ES-I3 (cell line): ENCODE results near the gene CRYBG2.
"Not testable (repeated sequence)": the region's sequence is repeated elsewhere in the genome, so short reads cannot be mapped to it uniquely, and the experiment has no call there.

Experiments used
- H3K36me3 ChIP-seq: 2 replicates; pipeline ENCODE4 v1.6.1; 2013; ENCODE audit warnings: mild to moderate bottlenecking, low read length, control low read depth, moderate library complexity; ENCODE audit not compliant: insufficient read depth
- H3K4me1 ChIP-seq: 2 replicates; pipeline ENCODE4 v1.6.1; 2013; ENCODE audit warnings: mild to moderate bottlenecking, control low read depth, low read length; ENCODE audit not compliant: insufficient read depth
- H3K9ac ChIP-seq: 2 replicates; pipeline ENCODE4 v1.6.1; 2013; ENCODE audit warnings: low read depth, mild to moderate bottlenecking, low read length, moderate library complexity
- H3K9me3 ChIP-seq: 2 replicates; pipeline ENCODE4 v1.6.1; 2013; ENCODE audit warnings: mild to moderate bottlenecking, low read length, moderate library complexity; ENCODE audit not compliant: control insufficient read depth, insufficient read depth

CRYBG2 gene

DNA sequence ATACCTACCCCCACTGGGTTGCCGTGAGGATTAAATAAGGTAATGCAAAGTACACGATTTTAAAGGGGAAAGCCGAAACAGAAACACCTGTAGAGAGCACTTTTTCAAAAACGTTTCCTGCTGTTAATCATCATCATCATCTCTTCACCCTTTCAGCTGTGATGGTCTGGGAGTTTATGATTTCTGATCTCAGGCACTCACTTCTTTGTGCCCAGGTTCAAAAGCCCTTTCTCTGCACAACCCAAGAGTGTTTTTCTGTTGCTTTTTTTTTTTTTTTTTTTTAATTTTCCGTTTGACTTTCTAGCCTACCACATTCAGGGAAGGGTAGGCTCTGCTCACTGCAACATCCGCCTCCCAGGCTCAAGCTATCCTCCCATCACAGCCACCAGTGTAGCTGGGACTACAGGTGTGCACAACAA lies 46.6 kb downstream of the CRYBG2 start:
- H3K4me1 ChIP-seq = peaks cover 6% of the 10 kb centered on the region; the same call in 1 of the 2 replicates
- H3K9ac ChIP-seq = peak overlapping the region; percentile 58; the same call in 1 of the 2 replicates
- H3K9me3 ChIP-seq = no peaks in the 10 kb centered on the region
- H3K36me3 ChIP-seq = no peaks in the 10 kb centered on the region

- Histone ChIP-seq H3K36me3 (no peaks in the 10 kb centered on the region), H3K4me1 (peaks cover 6% of the 10 kb centered on the region; the same call in 1 of the 2 replicates), H3K9ac (peak within 1 kb of the TSS; percentile 78; the same call in 1 of the 2 replicates), H3K9me3 (no peaks in the 10 kb centered on the region)
Measured at GRCh38 chr1:26306290-26307229, 47.4 kb downstream of the CRYBG2 start, which contains the start of gene UBXN11. Gene UBXN11, minus strand, starts transcription at chr1:26306636. Its CDS starts 3,753 bp downstream, at chr1:26302883.

- Histone ChIP-seq H3K36me3 (no peaks in the 10 kb centered on the region), H3K9me3 (no peaks in the 10 kb centered on the region), H3K9ac (peak overlapping the region; percentile 78; the same call in 1 of the 2 replicates), H3K4me1 (peaks cover 6% of the 10 kb centered on the region; the same call in 1 of the 2 replicates)
Measured at GRCh38 chr1:26305667-26306289, 48.2 kb downstream of the CRYBG2 start.

DNA sequence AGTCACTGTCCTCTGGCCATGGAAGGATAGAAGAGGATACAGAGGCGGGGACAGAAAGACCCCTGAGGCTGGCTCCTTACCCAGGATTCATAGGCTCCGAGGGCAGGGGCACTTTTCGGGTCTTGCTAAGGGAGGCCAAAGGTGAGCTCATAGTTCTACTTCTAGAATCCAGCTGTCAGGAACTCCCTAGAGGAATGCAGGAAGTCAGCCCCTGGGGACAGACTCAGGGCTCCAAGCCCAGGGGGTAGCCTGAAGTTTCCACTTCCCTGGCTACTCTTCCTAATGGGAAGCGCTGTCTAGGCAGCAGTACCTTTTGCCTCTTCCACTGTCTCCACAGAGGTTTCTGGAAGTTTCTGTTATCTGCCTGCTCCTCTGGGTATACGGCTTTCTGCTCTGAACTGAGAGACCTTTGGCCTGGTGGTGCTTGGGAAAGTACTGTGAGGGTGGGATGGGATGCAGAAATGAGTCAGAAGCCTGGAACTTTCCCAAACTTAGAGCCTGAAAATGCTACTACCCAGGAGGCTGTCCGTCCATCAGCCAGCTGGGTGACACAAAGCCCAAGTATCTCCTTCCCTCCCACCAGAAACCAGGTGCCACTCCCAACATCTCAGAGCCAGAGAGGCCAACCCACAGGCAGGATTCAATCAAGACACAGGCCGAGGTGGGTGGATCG lies 51.1 kb downstream of the CRYBG2 start:
- Histone ChIP-seq H3K9ac (no peak overlapping the region), H3K36me3 (no peaks in the 10 kb centered on the region), H3K4me1 (peaks cover 6% of the 10 kb centered on the region; the same call in 1 of the 2 replicates), H3K9me3 (no peaks in the 10 kb centered on the region)

GRCh38 chr1:26300578-26301275 lies 53.2 kb downstream of the CRYBG2 start:
- no peaks in the 10 kb centered on the region for H3K9me3 ChIP-seq
- peaks cover 3% of the 10 kb centered on the region; the same call in 1 of the 2 replicates for H3K4me1 ChIP-seq
- no peaks in the 10 kb centered on the region for H3K36me3 ChIP-seq
- H3K9ac ChIP-seq = no peak overlapping the region

GRCh38 chr1:26297791-26298124 lies 56.2 kb downstream of the CRYBG2 start:
- no peaks in the 10 kb centered on the region for H3K9me3 ChIP-seq
- no peaks in the 10 kb centered on the region for H3K4me1 ChIP-seq
- no peak overlapping the region for H3K9ac ChIP-seq
- no peaks in the 10 kb centered on the region for H3K36me3 ChIP-seq

DNA sequence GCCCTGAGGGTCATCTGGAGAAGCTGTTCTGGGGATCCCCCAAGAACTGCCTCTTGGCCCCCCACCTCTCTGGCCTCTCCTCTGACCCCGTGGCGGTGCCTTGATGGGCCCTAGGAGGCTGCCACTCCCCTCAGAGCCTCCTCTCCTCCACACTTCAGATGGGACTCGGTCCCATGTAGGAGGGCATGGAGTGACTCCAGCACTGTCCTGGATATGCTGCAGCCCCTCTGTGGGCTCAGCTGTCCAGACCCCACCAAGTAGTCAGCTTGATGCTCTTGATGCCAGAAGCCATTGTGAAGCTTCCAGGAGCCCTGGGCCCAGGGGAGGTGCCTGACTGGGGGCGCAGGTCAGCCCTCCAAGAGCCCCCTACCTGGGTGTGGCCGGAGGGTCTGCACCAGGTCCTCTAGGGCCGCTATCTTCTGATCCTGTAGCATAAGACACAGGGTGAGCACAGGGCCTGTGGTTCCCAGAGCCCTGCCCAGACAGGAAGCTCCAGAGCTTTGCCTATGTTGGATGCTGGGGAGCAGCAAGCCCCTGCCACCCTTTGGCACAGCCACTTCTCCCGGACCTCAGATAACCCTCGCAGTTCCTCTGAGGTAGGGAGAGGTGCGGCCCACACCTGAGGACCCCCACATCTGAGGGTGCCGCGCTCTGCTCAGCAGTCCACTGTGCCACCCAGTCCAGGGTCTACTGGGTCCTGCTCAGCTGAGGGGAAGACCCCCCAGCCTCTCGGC lies 56.7 kb downstream of the CRYBG2 start:
- Histone ChIP-seq H3K9ac (no peak overlapping the region), H3K4me1 (no peaks in the 10 kb centered on the region), H3K9me3 (no peaks in the 10 kb centered on the region), H3K36me3 (no peaks in the 10 kb centered on the region)

DNA sequence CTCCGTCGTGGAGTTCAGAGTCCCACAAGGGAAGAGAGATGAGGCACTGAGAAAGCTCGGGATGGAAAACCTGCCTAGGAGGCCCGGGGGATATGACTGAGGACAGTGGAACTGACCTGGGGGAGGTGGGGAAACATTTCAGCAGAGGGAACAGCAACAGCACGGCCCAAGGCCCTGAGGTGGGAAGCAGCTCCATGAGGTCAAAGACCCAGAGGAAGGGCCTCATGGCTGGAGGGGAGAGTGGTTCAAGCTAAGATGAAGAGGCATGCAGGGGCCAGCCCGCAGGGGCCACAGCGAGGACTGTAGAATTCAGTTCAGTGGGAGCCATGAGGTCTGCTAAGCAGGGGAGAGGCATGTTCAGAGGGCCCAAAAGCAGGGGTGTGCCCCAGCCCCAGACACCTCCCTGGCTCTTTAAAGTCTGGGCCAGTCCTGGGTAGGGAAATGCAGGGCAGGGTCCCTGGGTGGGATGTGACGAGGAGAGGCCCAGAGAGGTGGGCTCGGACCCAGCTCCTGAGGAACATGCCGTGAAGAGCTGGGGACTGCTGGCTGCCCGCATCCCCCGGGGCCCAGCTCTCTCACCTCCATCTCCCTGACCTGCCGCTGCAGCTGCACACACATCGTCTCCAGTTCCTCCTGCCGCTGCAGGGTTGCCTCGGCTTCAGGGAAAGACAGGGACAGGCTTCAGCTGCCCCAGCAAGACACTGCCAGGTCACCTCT lies 57.4 kb downstream of the CRYBG2 start:
- H3K9ac ChIP-seq = no peak overlapping the region
- no peaks in the 10 kb centered on the region for H3K9me3 ChIP-seq
- 0 out of 2 replicates have a peak, but pooled peaks cover 3% of the 10 kb centered on the region for H3K4me1 ChIP-seq
- no peaks in the 10 kb centered on the region for H3K36me3 ChIP-seq

DNA sequence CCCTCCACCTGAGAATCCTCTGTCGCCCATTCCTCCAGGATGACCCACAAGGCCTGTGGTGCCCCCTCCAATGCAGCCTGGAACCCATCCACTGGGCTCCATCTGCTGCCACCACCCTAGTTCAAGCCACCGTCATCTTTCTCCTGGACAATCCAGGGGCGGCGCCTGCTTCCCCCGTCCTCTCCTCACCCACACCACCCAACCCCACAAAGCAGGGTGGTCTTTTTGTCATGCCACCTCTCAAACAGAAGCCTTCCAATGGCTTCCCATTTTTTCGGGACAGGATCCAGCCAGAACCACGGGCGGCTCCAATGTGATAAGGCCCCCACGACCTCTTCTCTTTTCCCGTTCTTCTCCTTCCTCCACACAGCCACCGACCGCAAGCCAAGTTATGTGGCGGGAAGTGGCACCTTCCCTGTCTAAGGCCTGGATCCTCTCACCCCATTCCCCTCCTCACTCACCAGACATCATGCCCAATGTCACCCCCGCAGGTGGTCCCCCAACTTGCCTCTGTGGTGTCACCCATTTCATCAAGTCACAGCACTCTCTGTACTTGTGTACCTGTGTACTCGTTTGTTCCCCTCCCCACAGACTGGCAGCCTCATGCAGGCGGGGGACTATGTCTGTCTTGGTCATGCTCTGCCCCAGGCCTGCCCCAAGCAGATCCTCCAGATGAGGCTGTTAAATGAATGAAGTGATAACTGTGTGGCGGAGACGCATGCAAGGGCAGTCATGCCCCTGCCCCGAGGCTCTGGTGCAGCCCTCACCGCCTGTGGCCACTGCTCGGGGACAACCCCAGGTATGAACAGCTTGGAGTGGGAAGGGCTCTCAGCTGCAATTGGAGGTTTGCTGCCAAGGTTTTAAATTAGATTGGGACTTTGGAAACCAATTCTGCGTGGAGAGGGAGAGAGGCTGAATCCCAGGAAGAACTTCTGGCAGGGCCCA lies 58.5 kb downstream of the CRYBG2 start:
- Histone ChIP-seq H3K9me3 (no peaks in the 10 kb centered on the region), H3K36me3 (no peaks in the 10 kb centered on the region), H3K9ac (no peak overlapping the region), H3K4me1 (peaks cover 11% of the 10 kb centered on the region; the same call in 1 of the 2 replicates)

- H3K9ac ChIP-seq = no peak overlapping the region
- peaks cover 24% of the 10 kb centered on the region; the same call in 1 of the 2 replicates for H3K4me1 ChIP-seq
- H3K36me3 ChIP-seq = no peaks in the 10 kb centered on the region
- no peaks in the 10 kb centered on the region for H3K9me3 ChIP-seq
Measured at GRCh38 chr1:26293911-26294463, 59.9 kb downstream of the CRYBG2 start.

GRCh38 chr1:26292735-26293134 lies 61.2 kb downstream of the CRYBG2 start:
- H3K36me3 ChIP-seq, H3K9me3 ChIP-seq, H3K9ac ChIP-seq: not testable (repeated sequence)
- peaks cover 26% of the 10 kb centered on the region; the same call in 1 of the 2 replicates for H3K4me1 ChIP-seq

GRCh38 chr1:26291939-26292338 lies 62.0 kb downstream of the CRYBG2 start:
- H3K36me3 ChIP-seq = no peaks in the 10 kb centered on the region
- no peak overlapping the region for H3K9ac ChIP-seq
- H3K4me1 ChIP-seq = peaks cover 26% of the 10 kb centered on the region; the same call in 1 of the 2 replicates
- no peaks in the 10 kb centered on the region for H3K9me3 ChIP-seq
